Mesendoderm (in vitro differentiated cells): ENCODE measurements around the gene CCNDBP1.
"Not testable (repeated sequence)": the region's sequence is repeated elsewhere in the genome, so short reads cannot be mapped to it uniquely, and the experiment has no call there.

Experiments
- DNase-seq: peaks from one replicate; pipeline ENCODE4 v3.0.0; 2013
- H2AK5ac ChIP-seq: 2 replicates; pipeline ENCODE4 v1.6.1; 2013; ENCODE audit warnings: low read length, inconsistent platforms
- H2BK120ac ChIP-seq: 2 replicates; pipeline ENCODE4 v1.6.1; 2013; ENCODE audit warnings: low read depth, mild to moderate bottlenecking, low read length, moderate library complexity, mixed read lengths
- H2BK15ac ChIP-seq: replicated peaks from 2 replicates; pipeline ENCODE4 v1.6.1; 2013; ENCODE audit warnings: low read depth, mild to moderate bottlenecking, moderate library complexity
- H2BK5ac ChIP-seq: 2 replicates; pipeline ENCODE4 v1.6.1; 2013; ENCODE audit warnings: low read length, inconsistent platforms
- H3K18ac ChIP-seq: 2 replicates; pipeline ENCODE4 v1.6.1; 2013; ENCODE audit warnings: mild to moderate bottlenecking, low read length, mixed read lengths
- H3K23ac ChIP-seq: one replicate; pipeline ENCODE4 v1.6.1; 2013; ENCODE audit warnings: low read length
- H3K27ac ChIP-seq: 2 replicates; pipeline ENCODE4 v1.5.1; 2013; ENCODE audit warnings: low read depth, mild to moderate bottlenecking, inconsistent platforms, low read length, moderate library complexity
- H3K27me3 ChIP-seq: 2 replicates; pipeline ENCODE4 v1.6.1; 2013; ENCODE audit warnings: low read length, control low read depth, mild to moderate bottlenecking, inconsistent platforms; ENCODE audit not compliant: insufficient read depth, poor library complexity
- H3K36me3 ChIP-seq: 2 replicates; pipeline ENCODE4 v1.6.1; 2013; ENCODE audit warnings: low read length, inconsistent platforms; ENCODE audit not compliant: control insufficient read depth, insufficient read depth
- H3K4ac ChIP-seq: one replicate; pipeline ENCODE4 v1.6.1; 2013; ENCODE audit warnings: low read depth, mild to moderate bottlenecking, low read length, moderate library complexity
- H3K4me1 ChIP-seq: 2 replicates; pipeline ENCODE4 v1.6.1; 2013; ENCODE audit warnings: low read depth, low read length, inconsistent platforms; ENCODE audit not compliant: control insufficient read depth
- H3K4me2 ChIP-seq: 2 replicates; pipeline ENCODE4 v1.6.1; 2013; ENCODE audit warnings: low read length
- H3K4me3 ChIP-seq: 2 replicates; pipeline ENCODE4 v1.5.1; 2013; ENCODE audit warnings: mild to moderate bottlenecking, low read length
- H3K56ac ChIP-seq: one replicate; pipeline ENCODE4 v1.6.1; 2013; ENCODE audit warnings: low read length
- H3K79me1 ChIP-seq: 2 replicates; pipeline ENCODE4 v1.6.1; 2013; ENCODE audit warnings: low read length, inconsistent platforms
- H3K79me2 ChIP-seq: 2 replicates; pipeline ENCODE4 v1.6.1; 2013; ENCODE audit warnings: mild to moderate bottlenecking, low read length; ENCODE audit not compliant: control insufficient read depth, insufficient read depth
- H3K9ac ChIP-seq: 2 replicates; pipeline ENCODE4 v1.6.1; 2013; ENCODE audit warnings: low read length, inconsistent platforms
- H4K5ac ChIP-seq: one replicate; pipeline ENCODE4 v1.6.1; 2013; ENCODE audit warnings: low read length
- H4K8ac ChIP-seq: one replicate; pipeline ENCODE4 v1.6.1; 2013; ENCODE audit warnings: low read depth, mild to moderate bottlenecking, control low read depth, low read length, moderate library complexity
- WGBS: extraction: QIAGEN DNeasy Blood & Tissue Kit; methylation state at CpG from one replicate; pipeline ENCODE4 v1.1.7; 2013; ENCODE audit warnings: low lambda C conversion rate, missing lambda C conversion rate; ENCODE audit not compliant: insufficient coverage; ENCODE audit errors: extremely low coverage; 5-methylcytosine and 5-hydroxymethylcytosine counted together

The CCNDBP1 gene

DNA sequence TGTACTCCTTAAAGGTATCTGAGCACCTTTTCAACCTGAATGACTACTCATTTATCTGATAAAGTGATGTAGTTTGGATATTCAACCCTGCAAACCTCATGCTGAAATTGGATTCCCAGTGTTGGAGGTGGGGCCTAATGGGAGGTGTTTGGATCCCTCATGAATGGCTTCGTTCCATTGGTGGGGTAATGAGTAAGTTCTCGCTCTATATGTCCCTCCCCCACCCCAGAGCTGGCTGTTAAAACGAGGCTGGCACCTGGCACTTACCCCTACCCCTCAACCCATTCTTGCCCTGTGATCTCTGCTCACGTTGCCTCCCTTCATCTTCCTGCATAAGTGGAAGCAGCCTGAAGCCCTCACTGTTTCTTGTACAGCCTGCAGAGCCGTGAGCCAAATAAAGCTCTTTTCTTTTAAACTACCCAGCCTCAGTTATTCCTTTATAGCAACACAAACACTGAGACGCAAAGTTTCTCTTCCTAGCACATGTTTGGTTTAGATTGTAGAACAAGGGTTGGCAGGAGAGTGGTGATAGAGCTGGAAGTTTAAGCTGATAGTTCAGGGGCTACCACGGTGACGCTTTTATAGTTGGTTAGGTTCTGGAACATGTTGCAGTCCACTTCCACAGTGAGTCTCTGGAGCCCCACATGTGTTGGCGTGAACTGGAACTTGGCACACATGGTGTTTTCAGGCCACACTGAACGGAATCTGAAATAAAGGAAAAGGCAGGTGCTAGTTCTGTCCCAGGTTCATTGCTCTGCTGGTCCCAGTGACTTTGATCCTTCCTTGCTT is 11.8 kb downstream of the CCNDBP1 start:
- no peak for DNase-seq
- H2BK15ac ChIP-seq, result no peak overlapping the region
- no peaks in the 10 kb centered on the region for H3K79me1 ChIP-seq
- no CpG with 5 or more reads among the region's 10 CpGs for WGBS
- H3K4me3 ChIP-seq, result no peak overlapping the region
- no peak overlapping the region for H3K4me2 ChIP-seq
- no peak overlapping the region for H2BK120ac ChIP-seq
- no peak overlapping the region for H4K8ac ChIP-seq
- H3K56ac ChIP-seq, result no peak overlapping the region
- no peaks in the 10 kb centered on the region for H3K27me3 ChIP-seq
- no peak overlapping the region for H3K23ac ChIP-seq
- H3K4ac ChIP-seq, result no peak overlapping the region
- H2AK5ac ChIP-seq, result no peak overlapping the region
- no peak overlapping the region for H4K5ac ChIP-seq
- no peaks in the 10 kb centered on the region for H3K4me1 ChIP-seq
- no peak overlapping the region for H3K18ac ChIP-seq
- no peak overlapping the region for H3K27ac ChIP-seq
- no peaks in the 10 kb centered on the region for H3K36me3 ChIP-seq
- H2BK5ac ChIP-seq, result no peak overlapping the region
- H3K79me2 ChIP-seq, result no peaks in the 10 kb centered on the region
- H3K9ac ChIP-seq, result no peak overlapping the region

DNA sequence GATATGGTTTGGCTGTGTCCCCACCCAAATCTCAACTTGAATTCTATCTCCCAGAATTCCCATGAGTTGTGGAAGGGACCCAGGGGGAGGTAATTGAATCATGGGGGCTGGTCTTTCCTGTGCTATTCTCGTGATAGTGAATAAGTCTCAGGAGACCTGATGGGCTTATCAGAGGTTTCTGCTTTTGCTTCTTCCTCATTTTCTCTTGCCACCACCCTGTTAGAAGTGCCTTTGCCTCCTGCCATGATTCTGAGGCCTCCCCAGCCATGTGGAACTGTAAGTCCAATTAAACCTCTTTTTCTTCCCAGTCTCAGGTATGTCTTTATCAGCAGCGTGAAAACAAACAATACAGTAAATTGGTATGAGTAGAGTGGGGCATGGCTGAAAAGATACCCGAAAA is 12.6 kb downstream of the CCNDBP1 start:
- not testable (repeated sequence) for DNase-seq, H4K8ac ChIP-seq, H3K9ac ChIP-seq, H2BK5ac ChIP-seq, H2BK120ac ChIP-seq, H3K4me1 ChIP-seq, H2BK15ac ChIP-seq, H3K79me1 ChIP-seq, H3K4me2 ChIP-seq, H3K4ac ChIP-seq, H3K23ac ChIP-seq, H3K27me3 ChIP-seq, H3K27ac ChIP-seq, H3K56ac ChIP-seq, H4K5ac ChIP-seq, H2AK5ac ChIP-seq, H3K36me3 ChIP-seq, H3K18ac ChIP-seq, H3K79me2 ChIP-seq, H3K4me3 ChIP-seq
- no CpG with 5 or more reads among the region's 3 CpGs for WGBS

DNA sequence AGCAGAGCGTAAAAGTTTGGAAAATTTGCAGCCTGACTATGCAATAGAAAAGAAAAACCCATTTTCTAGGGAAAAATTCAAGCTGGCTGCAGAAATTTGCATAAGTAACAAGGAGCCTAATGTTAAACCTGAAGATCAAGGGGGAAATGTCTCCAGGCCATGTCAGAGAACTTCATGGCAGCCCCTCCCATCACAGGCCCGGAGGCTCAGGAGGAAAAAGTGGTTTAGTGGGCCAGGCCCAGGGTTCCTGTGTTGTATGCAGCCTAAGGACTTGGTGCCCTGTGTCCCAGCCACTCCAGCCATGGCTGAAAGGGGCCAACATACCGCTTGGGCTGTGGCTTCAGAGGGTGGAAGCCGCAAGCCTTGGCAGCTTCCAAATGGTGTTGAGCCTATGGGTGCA is 13.4 kb downstream of the CCNDBP1 start:
- not testable (repeated sequence) for H3K56ac ChIP-seq, H3K18ac ChIP-seq, DNase-seq

DNA sequence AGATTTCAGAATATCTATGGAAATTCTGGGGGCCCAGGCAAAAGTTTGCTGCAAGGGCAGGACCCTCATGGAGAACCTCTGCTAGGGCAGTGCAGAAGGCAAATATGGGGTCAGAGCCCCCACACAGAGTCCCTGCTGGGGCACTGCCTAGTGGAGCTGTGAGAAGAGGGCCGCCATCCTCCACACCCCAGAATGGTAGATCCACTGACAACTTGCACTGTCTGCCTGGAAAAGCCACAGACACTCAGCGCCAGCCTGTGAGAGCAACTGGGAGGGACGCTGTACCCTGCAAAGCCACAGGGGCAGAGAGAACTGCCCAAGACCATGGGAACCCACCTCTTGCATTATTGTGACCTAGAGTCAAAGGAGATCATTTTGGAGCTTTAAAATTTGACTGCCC is 13.8 kb downstream of the CCNDBP1 start:
- H3K27me3 ChIP-seq, result no peaks in the 10 kb centered on the region
- no peak overlapping the region for H3K27ac ChIP-seq
- no peak overlapping the region for H2AK5ac ChIP-seq
- no peaks in the 10 kb centered on the region for H3K36me3 ChIP-seq
- no peak overlapping the region for H2BK120ac ChIP-seq
- H3K4ac ChIP-seq, result no peak overlapping the region
- no peaks in the 10 kb centered on the region for H3K79me2 ChIP-seq
- H2BK5ac ChIP-seq, result no peak overlapping the region
- no peak overlapping the region for H3K4me2 ChIP-seq
- H3K9ac ChIP-seq, result no peak overlapping the region
- no peak overlapping the region for H3K23ac ChIP-seq
- H4K8ac ChIP-seq, result no peak overlapping the region
- WGBS, result no CpG with 5 or more reads among the region's 3 CpGs
- H2BK15ac ChIP-seq, result no peak overlapping the region
- H3K4me1 ChIP-seq, result no peaks in the 10 kb centered on the region
- no peak overlapping the region for H3K56ac ChIP-seq
- no peak overlapping the region for H4K5ac ChIP-seq
- no peak overlapping the region for H3K18ac ChIP-seq
- no peak for DNase-seq
- H3K4me3 ChIP-seq, result no peak overlapping the region
- H3K79me1 ChIP-seq, result no peaks in the 10 kb centered on the region

More for the DNA sequence above, 13.4 kb downstream of the CCNDBP1 start:
- not testable (repeated sequence) for H3K9ac ChIP-seq, H2BK15ac ChIP-seq, H3K23ac ChIP-seq, H4K5ac ChIP-seq, H2BK120ac ChIP-seq, H4K8ac ChIP-seq, H3K4me2 ChIP-seq, H2BK5ac ChIP-seq, H3K27ac ChIP-seq, H3K4ac ChIP-seq, H3K79me2 ChIP-seq, H3K4me3 ChIP-seq, H3K27me3 ChIP-seq, H2AK5ac ChIP-seq, H3K4me1 ChIP-seq, H3K36me3 ChIP-seq, H3K79me1 ChIP-seq
- no CpG with 5 or more reads among the region's 4 CpGs for WGBS

DNA sequence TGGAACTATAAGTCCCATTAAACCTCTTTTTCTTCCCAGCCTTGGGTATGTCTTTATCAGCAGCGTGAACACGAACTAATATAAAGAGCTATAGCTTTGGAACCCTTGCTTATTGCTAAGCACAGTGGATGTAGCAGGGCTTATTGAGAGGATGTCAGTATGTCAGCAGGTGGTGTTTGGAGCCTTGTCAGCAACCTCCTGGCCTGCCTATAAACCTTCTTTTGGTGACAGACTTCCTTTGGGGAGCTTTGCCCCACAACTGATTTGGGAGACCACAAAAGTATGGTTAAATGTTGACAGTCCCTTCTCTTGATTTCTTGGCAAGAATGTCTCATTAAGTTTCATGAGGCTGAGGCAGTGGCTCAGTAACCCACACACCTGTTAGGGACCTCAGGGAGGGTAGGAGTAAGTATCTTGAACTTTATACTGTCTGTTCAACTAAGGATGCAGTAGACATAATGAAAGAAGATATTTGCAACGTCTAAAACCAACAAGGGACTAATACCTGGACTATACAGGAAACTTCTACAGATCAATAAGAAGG is 14.8 kb downstream of the CCNDBP1 start:
- Histone ChIP-seq H3K9ac (no peak overlapping the region), H3K36me3 (no peaks in the 10 kb centered on the region), H3K4me3 (no peak overlapping the region), H3K79me2 (no peaks in the 10 kb centered on the region), H3K27ac (no peak overlapping the region), H3K23ac (no peak overlapping the region), H3K79me1 (no peaks in the 10 kb centered on the region), H3K4ac (no peak overlapping the region), H3K27me3 (no peaks in the 10 kb centered on the region), H2BK5ac (no peak overlapping the region), H4K5ac (no peak overlapping the region), H2BK120ac (no peak overlapping the region), H2AK5ac (no peak overlapping the region), H3K56ac (no peak overlapping the region), H4K8ac (no peak overlapping the region), H2BK15ac (no peak overlapping the region), H3K4me2 (no peak overlapping the region), H3K4me1 (no peaks in the 10 kb centered on the region), H3K18ac (no peak overlapping the region)
- DNase-seq, result no peak
- WGBS, result no CpG with 5 or more reads among the region's 3 CpGs
